GM10847 (cell line): Measurements from ENCODE around the gene GALNT9.

Source experiments
- POLR2A ChIP-seq: IDR thresholded peaks from 2 replicates; pipeline ENCODE4 v1.6.1; 2011; ENCODE audit not compliant: insufficient read length; ENCODE audit errors: extremely low read depth

Gene GALNT9

DNA sequence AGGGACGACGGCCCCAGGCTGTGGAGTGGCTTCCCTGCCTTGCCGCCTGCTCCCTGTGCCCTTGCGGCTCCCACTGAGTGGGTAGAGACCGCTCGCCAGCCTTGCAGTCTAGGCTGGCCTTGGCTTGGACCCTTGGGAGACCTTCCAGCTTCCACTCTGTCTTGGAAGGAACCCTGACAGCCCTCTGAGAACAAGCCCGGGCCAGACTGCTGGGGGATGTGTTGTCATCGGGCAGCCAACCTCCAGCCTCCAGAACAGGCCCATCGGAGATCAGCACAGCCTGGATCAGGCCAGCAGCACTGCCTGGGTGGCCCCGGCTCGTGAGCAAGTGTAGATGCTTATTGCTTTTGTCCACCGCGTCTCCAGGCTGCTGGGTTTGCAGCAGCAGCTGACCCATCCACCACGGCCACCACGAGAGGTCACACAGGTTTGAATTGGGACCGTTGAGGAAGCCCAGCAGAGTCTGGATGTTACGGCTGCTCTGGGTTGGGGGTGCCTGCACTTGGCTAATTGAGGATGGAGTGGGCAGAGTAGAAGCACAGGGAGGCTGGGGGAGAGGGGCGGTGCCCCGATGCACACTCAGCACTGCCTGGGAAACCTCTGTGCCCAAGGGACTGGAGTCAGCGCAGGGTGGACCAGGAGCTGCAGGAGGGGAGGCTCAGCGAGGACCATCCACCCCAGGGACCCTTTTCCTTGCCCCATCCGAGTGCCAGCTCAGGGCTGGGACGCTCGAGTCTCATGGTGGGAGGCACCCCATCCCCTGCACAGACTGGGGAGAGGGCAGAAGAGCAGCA lies 129.7 kb downstream of the GALNT9 start:
- no peak for TF ChIP-seq POLR2A

DNA sequence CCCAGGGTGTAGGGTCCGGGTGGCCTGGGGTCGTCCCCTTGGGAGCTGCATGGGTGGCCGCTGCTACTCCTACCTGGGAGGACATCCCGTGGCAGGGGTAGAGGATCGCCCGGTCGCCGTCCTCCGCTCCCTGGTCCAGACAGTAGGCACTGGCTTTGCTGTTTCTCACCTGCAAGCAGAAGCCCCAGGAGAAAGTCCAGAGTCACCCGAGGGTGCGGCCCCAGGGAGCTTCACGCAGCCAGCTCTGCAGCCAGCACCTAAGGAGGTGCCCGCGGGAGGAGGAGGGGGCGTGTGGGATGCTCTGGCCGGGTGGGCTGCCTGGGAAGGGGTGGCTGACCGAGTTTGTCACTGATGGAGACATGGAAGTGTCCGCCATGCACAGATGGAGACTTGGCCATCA lies 130.3 kb downstream of the GALNT9 start:
- TF ChIP-seq POLR2A, result no peak

DNA sequence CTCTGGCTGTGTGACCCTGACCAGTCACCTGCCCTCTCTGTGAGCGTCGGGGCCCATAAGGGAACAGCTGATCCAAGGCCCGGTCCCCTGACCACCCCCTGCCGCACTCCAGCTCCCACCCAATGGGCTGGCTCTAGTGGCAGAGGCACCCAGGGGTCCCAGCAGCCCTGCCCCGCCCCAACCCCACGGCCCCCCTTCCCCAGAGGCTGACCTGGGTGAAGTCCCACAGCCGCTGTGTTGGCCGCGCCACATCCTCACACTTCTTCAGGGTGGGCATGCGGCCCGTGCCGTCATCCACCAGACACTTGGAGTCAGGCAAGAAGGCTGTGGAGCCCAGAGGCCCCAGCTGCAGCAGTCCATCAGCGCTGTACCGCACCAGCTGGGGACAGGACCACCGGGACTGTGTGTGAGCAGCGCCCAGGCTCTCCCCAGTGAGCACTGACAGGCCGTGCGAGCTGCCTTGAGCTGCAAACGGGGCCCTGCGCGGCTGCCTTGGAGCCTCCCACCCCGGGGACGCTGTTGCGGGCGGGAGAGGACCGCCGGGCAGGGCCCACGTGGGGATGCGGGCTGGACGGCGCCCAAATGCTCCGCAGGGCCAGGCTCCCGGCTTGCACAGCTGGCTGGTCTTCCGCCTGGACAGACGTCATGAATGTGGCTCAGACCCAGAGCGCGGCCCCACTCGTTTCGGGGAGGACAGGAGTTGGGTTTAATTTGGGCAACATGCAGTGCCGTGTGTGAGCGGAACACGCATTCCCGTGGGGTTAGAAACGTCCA lies 131.6 kb downstream of the GALNT9 start:
- no peak for TF ChIP-seq POLR2A

DNA sequence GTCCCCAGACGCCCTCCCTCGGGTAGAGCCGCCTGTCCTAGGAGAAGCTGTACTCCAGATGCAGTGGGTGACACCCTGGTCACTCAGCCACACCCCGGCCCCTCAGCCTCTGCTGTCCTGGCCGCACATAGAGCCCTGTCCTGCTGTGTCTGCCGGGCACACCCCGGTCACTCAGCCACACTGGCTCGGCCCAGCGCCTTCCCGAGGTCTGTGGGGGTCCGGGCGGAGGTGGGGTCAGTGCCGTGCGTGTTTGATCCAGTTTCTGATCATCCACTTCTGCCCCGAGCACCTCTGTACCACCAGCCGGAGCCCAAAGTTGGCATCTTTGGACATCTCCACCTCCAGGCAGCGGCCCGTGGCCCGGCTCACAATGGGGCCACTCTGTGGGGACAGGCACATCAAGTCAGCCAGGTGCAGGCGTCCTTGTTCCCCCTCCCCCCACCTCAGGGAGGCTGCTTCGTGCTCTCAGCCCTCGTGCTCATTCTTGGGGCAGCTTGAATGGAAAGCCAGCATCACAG lies 132.5 kb downstream of the GALNT9 start:
- TF ChIP-seq POLR2A, result no peak

DNA sequence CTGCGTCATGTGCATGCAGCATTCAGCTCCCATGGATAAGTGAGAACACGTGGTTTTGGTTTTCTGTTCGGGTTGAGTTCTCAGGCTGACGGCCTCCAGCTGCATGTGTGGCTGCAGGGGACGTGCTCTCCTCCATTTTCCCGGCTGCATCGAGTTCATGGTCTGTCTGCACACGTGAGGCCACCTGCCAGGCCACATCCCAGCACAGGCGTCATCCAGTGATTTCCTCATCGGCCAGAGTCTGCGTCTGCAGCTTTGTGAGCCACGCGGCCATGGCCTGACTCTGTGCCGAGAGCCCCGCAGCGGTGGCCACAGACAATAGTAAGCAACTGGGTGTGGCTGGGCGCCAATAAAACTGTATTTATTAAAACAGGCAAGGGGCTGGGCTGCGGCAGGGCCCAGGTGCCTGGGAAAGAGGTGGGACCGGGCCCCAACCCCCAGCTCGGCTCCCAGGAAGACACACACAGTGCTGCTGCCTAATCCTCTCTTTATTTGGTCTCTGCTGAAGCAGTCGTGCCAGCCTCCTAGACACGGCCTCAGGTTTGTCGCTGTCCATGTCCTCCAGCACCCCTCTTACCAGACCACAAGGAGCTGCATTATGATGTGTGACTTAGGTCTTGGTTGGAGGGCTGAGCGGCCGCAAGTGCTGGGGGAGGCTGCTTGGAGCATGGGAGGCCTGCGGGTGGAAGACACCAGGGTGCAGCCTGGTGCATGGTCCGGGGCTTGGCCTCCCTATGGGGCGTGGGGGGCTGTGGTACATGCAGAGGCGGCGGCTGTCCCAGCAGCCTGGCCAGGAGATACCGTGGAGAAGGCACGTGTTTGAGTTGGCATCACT lies 133.1 kb downstream of the GALNT9 start:
- TF ChIP-seq POLR2A, result no peak

DNA sequence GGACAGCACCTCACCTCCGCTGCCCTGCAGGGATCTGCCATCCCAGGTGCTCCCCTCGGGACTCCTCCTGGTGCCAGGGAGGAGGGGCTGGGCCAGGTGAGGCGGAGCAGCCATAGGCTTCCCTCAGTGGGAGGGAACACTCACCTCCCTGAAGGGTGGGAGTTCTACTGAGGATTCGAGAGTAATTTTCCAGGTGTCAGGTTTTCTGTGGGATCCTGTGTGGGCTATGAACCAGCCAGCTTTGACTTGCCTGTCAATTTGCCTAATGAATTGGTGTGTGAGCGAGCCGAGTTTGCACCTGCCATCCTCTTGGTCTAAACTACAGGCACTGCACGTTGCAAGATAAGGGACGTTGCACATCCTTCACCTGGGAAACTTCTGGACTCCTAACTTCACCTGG lies 134.8 kb downstream of the GALNT9 start:
- TF ChIP-seq POLR2A, result no peak

DNA sequence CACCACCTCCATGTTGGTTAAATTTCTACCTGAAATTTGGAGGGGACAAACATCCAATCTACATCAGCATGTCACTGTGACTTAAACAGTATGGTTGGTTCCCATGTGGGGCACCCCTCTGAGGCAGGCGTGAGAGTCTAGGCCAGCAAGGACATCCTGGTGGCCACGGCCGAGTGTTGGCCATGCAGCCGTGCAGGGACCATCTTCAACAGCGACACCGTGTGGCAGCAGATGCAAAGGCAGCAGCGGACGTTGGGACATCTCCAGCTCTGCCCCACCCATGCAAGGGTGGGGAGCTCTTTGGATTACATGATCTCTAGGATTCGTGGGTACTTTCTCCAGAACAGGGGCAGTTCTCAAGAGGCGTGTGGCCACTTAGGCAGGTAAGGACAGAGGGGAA lies 135.3 kb downstream of the GALNT9 start:
- no peak for TF ChIP-seq POLR2A

DNA sequence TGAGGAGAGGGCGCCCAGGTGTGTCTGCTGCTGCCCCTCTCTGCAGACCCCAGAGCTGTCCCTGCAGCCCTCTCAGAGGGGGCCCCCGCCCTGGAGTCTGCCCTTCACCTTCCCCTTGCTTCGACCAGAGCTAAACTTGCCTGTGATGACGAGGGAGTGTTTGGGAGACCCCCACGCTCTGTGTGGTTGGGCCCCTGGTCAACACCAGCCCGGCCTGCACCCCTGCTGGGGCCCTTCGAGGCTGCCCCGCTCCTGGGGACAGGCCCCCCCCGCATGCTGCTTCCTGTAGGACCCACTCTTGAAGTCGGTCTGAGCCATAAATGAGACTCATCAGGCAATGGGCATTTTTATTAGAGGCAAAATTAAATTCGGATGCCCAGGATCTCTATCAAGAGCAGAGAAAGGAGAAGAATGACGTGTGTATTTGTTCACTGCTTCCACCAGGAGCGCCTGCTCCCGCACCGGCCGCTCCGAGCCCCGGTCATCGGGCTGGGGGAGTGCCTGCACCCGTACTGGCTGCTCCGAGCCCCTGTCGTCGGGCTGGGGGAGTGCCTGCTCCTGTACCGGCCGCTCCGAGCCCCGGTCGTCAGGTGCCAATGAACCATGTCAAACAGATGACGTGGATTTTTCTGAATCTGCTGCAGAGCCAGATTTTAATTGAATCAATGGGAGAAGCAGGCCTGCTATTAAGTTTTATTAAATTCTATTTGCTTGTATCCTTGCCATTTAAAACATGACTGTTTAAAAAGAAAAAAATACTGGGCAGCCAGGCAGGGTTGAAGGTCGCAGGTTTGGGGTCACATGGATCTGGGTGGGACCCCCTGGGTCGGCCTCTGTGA lies 137.5 kb downstream of the GALNT9 start:
- TF ChIP-seq POLR2A, result no peak

DNA sequence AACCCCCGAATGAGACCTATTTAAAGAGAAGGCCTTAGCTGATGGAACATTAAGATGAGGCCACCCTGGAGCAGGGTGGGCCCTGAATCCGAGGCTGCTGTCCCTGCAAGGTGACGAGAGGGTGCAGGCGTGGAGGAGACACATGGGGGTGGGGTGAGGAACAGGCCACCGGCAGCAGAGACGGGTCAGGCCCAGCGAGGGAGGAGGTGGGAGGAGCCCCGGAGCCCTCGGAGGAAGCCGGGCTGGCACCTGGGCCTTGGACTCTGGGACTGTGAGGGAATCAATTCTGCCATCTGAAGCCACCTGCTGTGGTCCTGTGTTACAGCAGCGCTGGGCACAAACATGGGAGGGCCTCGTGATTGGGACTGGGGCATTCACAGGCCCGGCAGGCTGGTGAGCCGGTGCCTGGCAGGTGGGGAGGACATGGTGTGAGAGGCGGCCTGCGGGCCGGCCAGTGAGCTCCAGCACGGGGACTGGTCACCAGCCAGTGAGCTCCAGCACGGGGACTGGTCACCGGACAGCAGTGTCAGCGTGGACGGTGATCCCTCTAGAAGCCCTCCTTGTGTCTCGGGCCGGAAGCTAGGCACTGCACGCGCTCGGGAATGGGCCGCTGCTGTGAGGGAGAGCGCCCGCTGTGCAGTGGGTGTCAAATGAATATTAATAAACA lies 138.4 kb downstream of the GALNT9 start:
- no peak for TF ChIP-seq POLR2A

DNA sequence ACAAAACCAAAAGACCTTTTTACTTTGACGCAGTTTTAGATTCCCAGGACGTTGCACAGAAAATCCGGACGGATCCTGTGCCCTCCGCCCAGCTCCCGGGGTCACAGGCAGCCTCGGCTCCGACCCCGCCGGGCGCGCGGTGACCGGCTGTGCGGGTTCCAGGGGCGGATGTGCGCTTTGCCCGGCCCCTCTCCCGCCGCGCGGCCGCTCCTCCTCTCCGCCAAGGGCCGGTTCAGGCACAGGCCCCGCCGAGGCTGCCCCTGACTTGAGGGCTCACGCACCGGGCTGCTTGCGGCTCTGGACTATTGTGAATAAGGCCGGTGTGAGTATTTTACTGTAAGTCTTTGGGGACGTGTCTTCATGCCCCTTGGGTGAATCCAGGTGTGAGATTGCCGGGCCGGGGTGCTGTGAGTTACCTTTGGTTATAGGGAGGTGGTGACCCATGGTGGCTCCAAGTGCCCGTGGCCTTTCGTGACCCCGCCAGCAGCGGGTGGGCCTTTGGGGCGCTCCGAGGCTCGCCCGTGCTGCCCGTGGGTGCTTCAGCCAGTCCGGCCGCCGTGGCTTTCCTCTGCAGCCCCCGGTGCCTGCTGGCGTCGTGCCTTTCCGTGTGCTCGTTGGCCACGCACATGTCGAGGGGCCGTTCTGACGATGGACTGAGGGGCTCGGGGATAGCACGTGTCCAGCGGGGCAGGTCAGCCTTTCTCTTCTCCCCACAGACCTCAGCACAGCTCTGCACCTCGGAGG lies 139.2 kb downstream of the GALNT9 start:
- no peak for TF ChIP-seq POLR2A

DNA sequence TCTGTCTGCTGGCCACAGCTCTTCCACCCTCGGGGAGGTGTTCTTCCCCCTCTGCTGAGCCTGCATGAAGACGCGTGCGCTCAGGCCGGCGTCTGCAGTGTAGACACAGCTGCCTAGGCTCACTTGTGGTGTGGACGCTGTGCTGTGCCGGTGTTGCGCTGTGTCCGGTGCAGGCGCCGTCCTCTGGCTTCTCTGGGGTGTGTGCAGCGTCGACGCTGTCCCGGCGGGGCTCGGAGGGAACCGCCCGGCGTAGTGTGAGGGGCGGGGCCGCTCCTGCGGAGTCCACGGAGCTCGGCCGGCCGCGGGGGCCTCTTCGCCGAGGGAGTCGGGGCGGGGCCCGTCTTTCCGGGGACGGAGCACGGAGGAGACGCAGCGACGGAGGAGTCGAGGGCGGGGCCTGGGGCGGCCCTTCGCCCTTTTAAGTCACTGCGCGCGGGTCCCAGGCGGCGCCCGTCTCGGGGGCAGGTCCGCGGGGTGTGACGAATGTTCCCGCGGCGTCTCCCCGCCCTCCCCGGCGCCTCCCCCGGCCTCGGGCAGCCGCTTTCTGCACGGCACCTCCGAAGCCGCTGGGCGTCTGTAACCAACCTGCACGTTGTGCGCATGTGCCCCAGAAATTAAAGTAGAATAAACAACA lies 139.9 kb downstream of the GALNT9 start:
- no peak for TF ChIP-seq POLR2A

DNA sequence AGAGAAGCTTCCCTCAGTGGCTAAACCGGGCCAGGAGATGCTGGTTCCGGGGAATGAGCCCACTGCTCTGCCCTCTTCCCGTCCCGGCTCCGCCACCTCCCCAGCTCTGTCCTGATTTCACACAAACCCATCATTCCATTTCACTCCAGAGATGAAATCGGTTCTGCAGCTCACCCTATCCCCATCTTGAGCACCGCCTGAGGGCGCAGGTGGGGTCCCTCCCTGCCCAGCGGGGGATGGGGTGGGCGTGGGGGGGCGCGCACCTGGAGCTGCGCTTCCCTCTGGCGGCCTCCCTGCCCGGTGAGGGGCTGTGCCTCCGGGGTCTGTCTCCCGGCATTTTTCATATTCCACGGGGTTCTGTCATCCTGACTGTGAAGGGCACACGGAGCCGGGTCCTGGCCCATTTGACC lies 140.5 kb downstream of the GALNT9 start:
- TF ChIP-seq POLR2A, result no peak

DNA sequence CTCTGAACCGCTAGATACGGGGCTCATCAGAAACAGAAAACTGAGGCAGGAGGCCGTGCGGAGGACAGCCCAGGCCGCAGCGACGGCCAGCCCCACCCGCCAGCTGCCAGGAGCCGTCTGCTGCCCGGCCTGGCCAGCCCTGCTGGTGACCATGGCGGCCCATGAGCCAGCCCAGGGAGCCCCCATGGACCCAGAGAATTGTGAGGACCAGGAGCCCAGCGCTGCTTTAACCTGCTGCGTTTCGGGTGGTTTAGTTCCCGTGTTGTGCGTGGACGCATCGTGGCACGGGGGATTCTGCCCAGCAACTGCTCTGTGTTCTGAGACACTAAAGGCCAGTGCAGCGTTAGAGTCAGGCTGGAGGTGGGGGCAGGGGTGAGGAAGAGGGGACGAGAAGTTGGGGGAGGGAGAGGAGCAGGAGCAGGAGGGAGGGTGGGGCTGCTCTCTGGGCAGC lies 140.9 kb downstream of the GALNT9 start:
- TF ChIP-seq POLR2A, result no peak
